GM23338 (cell line): ENCODE data around the gene TSHZ2. TPM values are rescaled to one million over a fixed set of nuclear protein-coding genes. Genes with fewer than 3 reads are reported as not detected.

Experiments used
- CREB1 ChIP-seq: fragments of 250-450 bp; sonication (Bioruptor Pico); IDR thresholded peaks from 2 replicates; pipeline ENCODE4 v1.5.0; 2020; ENCODE audit warnings: low read depth, mild to moderate bottlenecking, moderate library complexity
- POLR2AphosphoS5 ChIP-seq: IDR thresholded peaks from 2 replicates; pipeline ENCODE4 v1.6.1; 2016; ENCODE audit warnings: antibody characterized with exemption, low read depth
- ZNF114 ChIP-seq: fragments of 250-450 bp; sonication (Bioruptor Pico); IDR thresholded peaks from 2 replicates; pipeline ENCODE4 v1.5.0; 2020; ENCODE audit warnings: mild to moderate bottlenecking, moderate library complexity
- polyA plus RNA-seq: library from polyadenylated mRNA; unstranded; fragments of >200 nt; fragmentation: Nextera tagmentation; extraction: Ambion mirVana; gene quantifications from 2 replicates; pipeline ENCODE4 v1.2.1, GENCODE V29; 2016
- total RNA-seq: library from RNA; depleted of rRNA; stranded (reverse); fragments of >200 nt; shearing (Covaris generic); gene quantifications from 2 replicates; pipeline ENCODE4 v1.2.3, GENCODE V29; 2014
- TF ChIP-seq, protein P1 (sequence below): fragments of 250-450 bp; sonication (Bioruptor Pico); IDR thresholded peaks from 2 replicates; pipeline ENCODE4 v1.5.0; 2020; ENCODE audit warnings: mild to moderate bottlenecking, moderate library complexity
- TF ChIP-seq, protein P2 (sequence below): IDR thresholded peaks from 2 replicates; pipeline ENCODE4 v1.6.1; 2016; ENCODE audit warnings: antibody characterized with exemption
- TF ChIP-seq, protein P3 (sequence below), 2 experiments: fragments of 200-600 bp in 1 of 2; sonication (generic) in 1 of 2; conservative IDR thresholded peaks; 2 replicates each; pipeline versions ENCODE4 v1.5.1 to v1.6.1; 2016 to 2017; ENCODE audit warnings: antibody characterized with exemption in 2 of 2, low read depth in 2 of 2, mild to moderate bottlenecking in 2 of 2, moderate library complexity in 1 of 2

TSHZ2 gene
- total and polyA plus RNA-seq, 2 experiments from 2014 or later, result 0.49 to 1.3 TPM

DNA sequence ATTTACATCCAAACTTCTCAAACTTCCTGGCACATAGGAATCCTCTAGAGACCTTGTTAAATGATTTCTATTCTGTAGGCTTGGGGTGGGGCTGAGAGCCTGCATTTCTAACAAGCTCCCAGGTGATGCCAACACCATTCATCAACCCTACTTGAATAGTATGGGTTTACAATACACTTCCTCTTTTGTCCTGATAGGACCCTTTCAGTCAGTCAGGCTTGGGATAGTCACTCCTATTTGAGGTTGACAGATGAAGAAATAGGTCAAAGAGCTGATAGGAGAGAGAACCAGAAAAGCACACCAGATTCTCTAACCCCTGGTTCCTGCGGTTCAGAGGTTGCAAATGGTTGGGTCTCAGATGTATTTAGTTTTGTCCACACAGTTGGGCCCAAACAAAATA is 273.4 kb downstream of the TSHZ2 start (continued):
- TF ChIP-seq, protein P1, sequence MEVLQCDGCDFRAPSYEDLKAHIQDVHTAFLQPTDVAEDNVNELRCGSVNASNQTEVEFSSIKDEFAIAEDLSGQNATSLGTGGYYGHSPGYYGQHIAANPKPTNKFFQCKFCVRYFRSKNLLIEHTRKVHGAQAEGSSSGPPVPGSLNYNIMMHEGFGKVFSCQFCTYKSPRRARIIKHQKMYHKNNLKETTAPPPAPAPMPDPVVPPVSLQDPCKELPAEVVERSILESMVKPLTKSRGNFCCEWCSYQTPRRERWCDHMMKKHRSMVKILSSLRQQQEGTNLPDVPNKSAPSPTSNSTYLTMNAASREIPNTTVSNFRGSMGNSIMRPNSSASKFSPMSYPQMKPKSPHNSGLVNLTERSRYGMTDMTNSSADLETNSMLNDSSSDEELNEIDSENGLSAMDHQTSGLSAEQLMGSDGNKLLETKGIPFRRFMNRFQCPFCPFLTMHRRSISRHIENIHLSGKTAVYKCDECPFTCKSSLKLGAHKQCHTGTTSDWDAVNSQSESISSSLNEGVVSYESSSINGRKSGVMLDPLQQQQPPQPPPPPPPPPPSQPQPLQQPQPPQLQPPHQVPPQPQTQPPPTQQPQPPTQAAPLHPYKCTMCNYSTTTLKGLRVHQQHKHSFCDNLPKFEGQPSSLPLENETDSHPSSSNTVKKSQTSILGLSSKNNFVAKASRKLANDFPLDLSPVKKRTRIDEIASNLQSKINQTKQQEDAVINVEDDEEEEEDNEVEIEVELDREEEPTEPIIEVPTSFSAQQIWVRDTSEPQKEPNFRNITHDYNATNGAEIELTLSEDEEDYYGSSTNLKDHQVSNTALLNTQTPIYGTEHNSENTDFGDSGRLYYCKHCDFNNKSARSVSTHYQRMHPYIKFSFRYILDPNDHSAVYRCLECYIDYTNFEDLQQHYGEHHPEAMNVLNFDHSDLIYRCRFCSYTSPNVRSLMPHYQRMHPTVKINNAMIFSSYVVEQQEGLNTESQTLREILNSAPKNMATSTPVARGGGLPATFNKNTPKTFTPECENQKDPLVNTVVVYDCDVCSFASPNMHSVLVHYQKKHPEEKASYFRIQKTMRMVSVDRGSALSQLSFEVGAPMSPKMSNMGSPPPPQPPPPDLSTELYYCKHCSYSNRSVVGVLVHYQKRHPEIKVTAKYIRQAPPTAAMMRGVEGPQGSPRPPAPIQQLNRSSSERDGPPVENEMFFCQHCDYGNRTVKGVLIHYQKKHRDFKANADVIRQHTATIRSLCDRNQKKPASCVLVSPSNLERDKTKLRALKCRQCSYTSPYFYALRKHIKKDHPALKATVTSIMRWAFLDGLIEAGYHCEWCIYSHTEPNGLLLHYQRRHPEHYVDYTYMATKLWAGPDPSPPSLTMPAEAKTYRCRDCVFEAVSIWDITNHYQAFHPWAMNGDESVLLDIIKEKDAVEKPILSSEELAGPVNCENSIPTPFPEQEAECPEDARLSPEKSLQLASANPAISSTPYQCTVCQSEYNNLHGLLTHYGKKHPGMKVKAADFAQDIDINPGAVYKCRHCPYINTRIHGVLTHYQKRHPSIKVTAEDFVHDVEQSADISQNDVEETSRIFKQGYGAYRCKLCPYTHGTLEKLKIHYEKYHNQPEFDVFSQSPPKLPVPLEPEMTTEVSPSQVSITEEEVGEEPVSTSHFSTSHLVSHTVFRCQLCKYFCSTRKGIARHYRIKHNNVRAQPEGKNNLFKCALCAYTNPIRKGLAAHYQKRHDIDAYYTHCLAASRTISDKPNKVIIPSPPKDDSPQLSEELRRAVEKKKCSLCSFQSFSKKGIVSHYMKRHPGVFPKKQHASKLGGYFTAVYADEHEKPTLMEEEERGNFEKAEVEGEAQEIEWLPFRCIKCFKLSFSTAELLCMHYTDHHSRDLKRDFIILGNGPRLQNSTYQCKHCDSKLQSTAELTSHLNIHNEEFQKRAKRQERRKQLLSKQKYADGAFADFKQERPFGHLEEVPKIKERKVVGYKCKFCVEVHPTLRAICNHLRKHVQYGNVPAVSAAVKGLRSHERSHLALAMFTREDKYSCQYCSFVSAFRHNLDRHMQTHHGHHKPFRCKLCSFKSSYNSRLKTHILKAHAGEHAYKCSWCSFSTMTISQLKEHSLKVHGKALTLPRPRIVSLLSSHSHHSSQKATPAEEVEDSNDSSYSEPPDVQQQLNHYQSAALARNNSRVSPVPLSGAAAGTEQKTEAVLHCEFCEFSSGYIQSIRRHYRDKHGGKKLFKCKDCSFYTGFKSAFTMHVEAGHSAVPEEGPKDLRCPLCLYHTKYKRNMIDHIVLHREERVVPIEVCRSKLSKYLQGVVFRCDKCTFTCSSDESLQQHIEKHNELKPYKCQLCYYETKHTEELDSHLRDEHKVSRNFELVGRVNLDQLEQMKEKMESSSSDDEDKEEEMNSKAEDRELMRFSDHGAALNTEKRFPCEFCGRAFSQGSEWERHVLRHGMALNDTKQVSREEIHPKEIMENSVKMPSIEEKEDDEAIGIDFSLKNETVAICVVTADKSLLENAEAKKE, result no peak
- TF ChIP-seq, protein P2, sequence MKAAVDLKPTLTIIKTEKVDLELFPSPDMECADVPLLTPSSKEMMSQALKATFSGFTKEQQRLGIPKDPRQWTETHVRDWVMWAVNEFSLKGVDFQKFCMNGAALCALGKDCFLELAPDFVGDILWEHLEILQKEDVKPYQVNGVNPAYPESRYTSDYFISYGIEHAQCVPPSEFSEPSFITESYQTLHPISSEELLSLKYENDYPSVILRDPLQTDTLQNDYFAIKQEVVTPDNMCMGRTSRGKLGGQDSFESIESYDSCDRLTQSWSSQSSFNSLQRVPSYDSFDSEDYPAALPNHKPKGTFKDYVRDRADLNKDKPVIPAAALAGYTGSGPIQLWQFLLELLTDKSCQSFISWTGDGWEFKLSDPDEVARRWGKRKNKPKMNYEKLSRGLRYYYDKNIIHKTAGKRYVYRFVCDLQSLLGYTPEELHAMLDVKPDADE, result no peak
- no peak for TF ChIP-seq POLR2AphosphoS5
- no peak for TF ChIP-seq CREB1 (CRISPR knock-in tag)
- no peak for TF ChIP-seq ZNF114 (CRISPR knock-in tag)
- TF ChIP-seq, protein P3, sequence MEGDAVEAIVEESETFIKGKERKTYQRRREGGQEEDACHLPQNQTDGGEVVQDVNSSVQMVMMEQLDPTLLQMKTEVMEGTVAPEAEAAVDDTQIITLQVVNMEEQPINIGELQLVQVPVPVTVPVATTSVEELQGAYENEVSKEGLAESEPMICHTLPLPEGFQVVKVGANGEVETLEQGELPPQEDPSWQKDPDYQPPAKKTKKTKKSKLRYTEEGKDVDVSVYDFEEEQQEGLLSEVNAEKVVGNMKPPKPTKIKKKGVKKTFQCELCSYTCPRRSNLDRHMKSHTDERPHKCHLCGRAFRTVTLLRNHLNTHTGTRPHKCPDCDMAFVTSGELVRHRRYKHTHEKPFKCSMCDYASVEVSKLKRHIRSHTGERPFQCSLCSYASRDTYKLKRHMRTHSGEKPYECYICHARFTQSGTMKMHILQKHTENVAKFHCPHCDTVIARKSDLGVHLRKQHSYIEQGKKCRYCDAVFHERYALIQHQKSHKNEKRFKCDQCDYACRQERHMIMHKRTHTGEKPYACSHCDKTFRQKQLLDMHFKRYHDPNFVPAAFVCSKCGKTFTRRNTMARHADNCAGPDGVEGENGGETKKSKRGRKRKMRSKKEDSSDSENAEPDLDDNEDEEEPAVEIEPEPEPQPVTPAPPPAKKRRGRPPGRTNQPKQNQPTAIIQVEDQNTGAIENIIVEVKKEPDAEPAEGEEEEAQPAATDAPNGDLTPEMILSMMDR (conservative IDR thresholded peaks at IDR 0.05; ENCODE audit: low read depth in 2 of 2), result no peak
